GM18867 (cell line): ENCODE data around the gene C2.
A peak's percentile ranks its signal among the peaks of the same experiment; 100 is the strongest.

Source experiments
- ATAC-seq: cut with Tn5 transposase; IDR thresholded peaks from one replicate; pipeline ENCODE4 v1.9.1; 2021; ENCODE audit warnings: mild to moderate bottlenecking, moderate library complexity; ENCODE audit not compliant: unreplicated experiment

Gene C2

GRCh38 chr6:31927242-31927862, at the start of gene C2:
C2 (plus strand) TSS chr6:31927717; CDS start chr6:31927753, 36 bp downstream.
- ATAC-seq, result no peak

GRCh38 chr6:31878222-31878621, 49.3 kb upstream of the C2 start:
- no peak for ATAC-seq

DNA sequence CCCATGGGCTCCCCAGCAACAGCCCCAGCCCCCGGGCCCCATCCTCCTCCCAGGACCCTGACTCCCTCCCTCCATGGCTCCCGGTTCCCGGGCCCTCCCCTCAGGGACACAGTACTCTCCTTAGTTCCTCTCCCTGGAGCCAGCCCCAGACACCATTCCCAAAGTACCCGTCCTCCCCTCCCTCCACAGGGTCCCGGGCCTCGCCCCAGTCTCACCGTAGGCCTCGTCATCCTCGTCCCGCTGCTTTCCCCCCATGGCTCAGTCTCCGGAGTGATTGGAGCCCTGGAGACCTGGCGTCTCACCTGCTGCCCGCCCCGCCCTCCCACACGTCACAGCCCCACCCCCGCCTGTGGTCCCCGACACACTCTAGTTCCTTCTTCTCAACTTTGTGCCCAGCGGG, 48.8 kb upstream of the C2 start, which contains the start of gene SLC44A4:
Gene SLC44A4, minus strand, starts transcription at position 272 of the 400 bp plus-strand sequence. Its CDS starts 17 bp downstream, at position 255.
- no peak for ATAC-seq

DNA sequence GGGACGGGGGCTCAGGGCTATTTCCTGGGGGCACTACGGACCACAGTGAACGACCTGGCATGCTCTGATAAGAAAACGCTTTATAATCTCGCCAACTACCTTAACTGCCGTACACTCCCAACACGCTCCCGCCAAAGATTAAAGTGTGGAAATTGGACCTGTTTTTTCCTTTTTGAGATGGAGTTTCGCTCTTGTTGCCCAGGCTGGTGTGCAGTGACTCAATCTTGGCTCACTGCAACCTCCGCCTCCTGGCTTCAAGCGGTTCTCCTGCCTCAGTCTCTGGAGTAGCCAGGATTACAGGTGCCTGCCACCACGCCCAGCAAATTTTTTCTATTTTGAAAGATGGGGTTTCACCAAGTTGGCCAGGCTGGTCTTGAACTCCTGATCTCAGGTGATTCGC, 48.4 kb upstream of the C2 start:
- no peak for ATAC-seq

DNA sequence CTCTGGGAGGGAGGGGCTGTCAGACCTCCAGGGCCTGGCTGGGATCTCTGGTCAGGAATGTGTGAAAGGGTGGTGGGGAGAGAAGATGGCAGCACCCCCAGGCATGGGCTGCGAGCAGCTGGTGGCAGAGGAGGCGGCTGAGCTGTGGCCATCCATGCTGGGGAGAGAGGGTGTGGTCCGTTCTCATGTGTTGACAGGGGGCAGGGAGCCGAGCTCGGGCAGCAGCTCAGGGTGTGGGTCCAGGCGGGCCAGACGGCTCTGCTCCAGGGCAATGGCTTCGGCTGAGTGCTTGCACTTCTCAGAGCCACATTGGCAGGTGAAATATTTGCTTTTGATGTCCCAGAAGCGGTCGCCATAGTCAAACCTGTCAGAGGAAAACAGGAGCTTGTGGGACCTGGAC, 47.6 kb upstream of the C2 start:
- no peak for ATAC-seq

GRCh38 chr6:31880616-31881015, 46.9 kb upstream of the C2 start:
- no peak for ATAC-seq

GRCh38 chr6:31881136-31881859, 46.2 kb upstream of the C2 start:
- no peak for ATAC-seq

- no peak for ATAC-seq
These were observed 45.2 kb upstream of the C2 start for GRCh38 chr6:31882344-31882743.

DNA sequence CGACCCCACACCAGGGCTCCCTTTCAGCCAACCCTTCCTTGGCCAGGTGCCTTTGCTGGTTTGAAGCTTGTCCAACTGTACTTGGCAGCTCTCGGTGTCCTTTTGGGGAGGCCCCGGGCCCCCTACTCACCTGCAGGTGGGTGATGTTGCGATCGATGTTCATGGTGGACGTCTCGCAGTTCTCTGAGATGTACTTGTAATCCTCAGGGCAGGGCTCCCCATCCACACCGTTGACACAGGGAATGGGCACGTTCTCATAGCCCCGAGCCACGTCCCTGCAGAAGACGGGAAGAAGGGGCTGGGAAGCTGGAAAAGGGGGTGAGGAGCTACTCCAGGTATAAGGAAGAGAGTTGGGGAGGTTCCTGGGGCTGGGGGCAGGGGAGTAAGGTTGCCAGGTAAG, 43.8 kb upstream of the C2 start:
- no peak for ATAC-seq

DNA sequence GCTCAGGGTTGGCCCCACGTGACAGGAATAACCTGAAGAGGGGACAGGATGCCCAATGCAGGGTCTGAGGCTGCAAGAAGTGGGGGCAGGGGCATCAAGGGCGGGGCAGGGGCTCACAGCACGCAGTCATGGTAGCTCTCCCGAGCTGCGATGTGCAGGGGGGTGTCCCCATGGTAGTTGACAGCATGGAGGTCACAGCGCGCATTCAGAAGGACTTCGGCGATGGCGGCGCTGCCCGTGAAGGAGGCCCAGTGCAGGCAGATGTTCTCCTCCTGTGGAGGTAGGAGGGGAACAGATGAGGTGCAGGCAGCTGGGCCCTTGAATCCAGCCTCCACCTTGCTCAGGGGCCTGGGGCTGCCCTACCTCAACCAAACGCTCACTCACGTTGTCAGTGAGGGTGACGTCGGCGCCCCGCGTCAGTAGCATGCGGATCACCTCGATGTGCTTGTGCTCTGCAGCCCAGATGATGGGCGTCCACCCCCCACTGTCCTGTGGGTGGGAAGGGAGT, 42.9 kb upstream of the C2 start:
- ATAC-seq, result no peak

DNA sequence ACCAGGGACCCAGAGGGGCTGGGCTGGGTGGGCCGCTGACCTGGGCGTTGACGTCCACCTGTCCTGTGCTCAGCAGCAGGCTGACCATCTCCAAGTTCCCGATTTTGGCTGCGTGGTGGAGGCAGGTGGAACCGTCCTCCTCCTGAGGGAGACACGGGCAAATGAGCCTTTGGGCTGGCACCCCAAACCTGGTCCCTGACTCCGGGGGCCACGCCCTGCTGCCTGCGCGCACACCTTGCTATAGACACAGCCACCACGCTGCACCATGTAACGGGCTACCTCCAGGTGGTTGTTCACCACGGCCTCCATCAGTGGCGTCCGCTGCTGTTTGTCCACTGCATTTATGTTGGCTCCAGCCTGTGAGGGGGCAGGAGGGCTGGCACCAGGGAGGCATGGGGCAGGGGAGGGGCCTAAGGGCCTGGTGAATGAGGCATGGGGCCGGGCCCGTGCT, 41.0 kb upstream of the C2 start:
- ATAC-seq, result no peak

DNA sequence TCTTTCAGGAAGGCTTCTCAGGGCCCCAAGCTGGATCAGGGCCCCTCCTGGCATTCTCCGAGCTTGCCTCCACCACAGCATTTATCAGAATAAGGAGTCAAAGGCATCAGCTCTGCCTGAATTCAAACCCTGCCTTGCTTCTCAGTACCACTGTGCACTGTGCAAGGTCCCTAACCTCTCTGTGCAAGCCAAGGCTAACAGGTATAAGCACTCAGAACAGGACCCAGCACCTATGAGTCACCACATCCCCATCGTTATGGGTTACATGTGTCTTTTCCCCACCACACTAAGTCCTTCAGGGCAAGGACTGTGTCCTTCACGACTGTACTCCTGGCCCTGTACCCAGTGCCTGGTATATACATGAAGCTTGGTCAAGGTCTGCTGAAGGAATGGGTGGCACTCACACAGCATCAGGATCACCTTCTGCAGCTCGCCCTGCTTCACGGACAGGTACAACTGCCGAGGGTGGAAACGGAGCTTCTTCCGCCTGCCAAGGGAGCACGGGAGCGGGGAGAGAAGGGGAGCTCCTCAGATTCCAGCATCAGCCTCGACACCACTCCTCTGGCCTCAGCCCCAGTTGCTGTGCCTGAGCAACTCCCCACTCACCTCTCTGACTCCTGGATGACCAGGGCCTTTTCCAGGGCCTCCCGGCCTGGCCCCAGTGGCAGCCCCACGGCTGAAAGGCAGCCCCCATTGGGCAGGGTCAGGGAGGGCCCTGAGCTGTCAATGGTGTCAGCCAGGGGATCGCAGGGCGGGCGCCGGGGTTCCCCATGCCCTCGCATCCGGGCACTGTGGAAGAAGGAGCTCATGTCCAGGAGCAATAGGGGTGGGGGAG, 40.1 kb upstream of the C2 start:
- no peak for ATAC-seq

GRCh38 chr6:31888276-31889258, 39.0 kb upstream of the C2 start:
- ATAC-seq, result no peak

DNA sequence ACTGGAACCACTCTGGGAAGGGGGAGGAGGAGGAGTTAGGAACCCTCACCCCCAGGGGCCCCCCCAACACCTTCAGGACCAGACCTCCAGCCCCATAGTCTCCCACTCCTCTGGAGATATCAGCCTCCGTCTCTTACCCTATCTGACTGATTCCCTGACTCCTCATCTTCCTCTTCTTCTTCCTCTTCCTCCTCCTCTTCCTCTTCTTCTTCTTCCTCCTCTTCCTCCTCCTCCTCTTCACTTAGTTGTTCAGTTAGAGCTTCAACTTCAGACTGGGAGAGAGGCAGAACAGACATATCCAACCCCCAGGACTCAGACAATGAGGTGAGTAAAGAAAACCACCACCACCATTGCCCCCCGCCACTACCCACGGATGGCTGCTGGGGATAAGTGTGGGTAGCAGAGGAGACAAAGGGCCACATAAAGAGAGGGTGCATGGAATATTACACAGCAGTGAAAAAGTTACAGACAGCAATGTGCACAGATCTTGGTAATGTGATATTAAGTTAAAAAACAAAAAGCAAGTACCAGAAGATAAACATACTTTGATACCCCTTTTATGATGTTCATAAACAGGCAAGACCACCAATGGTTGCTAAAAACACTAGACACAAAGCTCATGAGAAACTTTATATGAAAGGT, 38.1 kb upstream of the C2 start:
- ATAC-seq, result no peak

DNA sequence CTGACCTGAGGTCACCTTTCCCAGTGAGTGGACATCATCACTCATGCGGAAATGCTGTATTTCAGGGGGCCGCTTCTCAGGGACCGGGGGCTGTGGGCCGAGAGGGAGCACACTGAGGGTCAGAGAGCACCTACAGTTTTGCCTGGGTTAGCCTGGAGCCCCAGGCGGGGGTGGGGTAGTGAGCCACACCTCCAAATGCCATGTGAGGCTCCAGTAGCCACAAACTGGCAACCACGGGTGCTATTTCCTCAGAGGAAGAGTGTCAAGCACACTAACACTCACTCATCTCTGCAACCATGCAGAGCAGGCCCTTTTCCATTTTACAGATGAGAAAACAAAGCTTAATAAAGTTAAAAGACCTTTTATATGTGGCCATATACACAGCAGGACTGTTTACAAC, 34.7 kb upstream of the C2 start:
- no peak for ATAC-seq

GRCh38 chr6:31896493-31896855, 31.0 kb upstream of the C2 start:
- no peak for ATAC-seq

GRCh38 chr6:31896856-31897611, 30.5 kb upstream of the C2 start:
- peak; percentile 5 for ATAC-seq

- peak; percentile 53 for ATAC-seq
These were observed 29.7 kb upstream of the C2 start, which contains the start of gene EHMT2 for GRCh38 chr6:31897612-31898382. EHMT2 (minus strand) TSS chr6:31897698; CDS start chr6:31897677, 21 bp downstream.
